HG03558 (cell line): Measurements from ENCODE around the gene ERBB4.

ENCODE experiments used
- ATAC-seq: cut with Tn5 transposase; IDR thresholded peaks from one replicate; pipeline ENCODE4 v1.9.1; 2021; ENCODE audit warnings: moderate number of reproducible peaks; ENCODE audit not compliant: unreplicated experiment; ENCODE audit errors: extremely low read depth

The ERBB4 gene

GRCh38 chr2:211468217-211468616, 1070.4 kb downstream of the ERBB4 start:
- no peak for ATAC-seq

- no peak for ATAC-seq
Measured at GRCh38 chr2:211463397-211463796, 1075.2 kb downstream of the ERBB4 start.

GRCh38 chr2:211458974-211459373, 1079.6 kb downstream of the ERBB4 start:
- ATAC-seq, result no peak

- no peak for ATAC-seq
Measured at GRCh38 chr2:211457325-211457724, 1081.3 kb downstream of the ERBB4 start.

DNA sequence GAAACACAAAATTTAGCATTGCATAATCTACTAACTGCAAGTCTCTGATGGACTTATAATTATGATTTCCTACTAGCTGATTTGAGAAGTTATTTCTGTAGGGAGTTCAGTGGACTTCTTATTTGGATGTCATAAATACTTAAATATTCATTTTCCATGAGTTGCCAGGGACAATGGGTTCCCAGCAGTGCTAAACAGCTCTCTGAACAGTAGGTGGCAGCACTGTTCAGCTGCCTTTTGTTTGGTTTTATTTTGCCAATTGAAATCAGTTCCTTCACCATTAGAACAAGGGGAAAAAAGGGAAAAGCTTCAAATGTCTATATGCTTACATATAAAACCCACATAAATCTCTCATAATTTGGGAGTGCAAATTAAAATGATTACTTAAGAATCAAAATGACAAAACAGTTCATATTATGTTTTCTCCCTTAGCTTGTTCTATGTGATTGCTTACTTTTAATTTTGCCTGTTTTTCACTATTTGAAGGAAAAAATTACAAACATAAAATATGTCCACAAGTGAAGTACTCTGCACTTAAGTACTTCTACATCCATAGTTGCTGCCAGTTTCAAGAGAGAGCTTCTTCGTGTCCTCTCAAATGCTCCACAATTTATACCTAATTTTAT, 1083.3 kb downstream of the ERBB4 start:
- ATAC-seq, result peak; percentile 50

GRCh38 chr2:211454679-211455078, 1083.9 kb downstream of the ERBB4 start:
- ATAC-seq, result no peak

DNA sequence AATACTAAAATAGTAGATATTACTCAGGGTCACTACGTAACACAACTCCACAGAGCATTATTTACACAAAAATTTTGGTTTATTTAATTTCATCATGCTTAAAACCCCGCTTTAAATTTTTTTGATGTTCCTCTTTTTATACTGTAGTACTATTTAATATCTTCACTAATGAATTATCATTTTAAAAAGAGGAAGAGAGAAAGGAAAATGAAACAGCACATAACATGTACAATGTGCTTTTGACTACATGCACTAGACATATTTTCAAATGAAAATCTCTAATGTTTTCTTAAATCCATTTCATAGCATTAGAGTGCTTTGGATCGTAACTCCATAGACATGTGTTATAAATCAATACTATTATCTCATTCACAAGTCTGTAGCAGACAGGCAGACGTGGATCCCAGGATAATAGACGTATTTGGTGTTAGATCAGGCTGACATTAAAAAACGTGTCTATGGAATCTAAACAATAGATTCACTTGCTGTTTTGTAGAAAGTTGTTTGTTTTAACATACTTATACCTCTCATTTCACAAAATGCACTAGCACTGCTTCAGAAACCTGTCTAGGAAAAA, 1085.2 kb downstream of the ERBB4 start:
- ATAC-seq, result no peak

DNA sequence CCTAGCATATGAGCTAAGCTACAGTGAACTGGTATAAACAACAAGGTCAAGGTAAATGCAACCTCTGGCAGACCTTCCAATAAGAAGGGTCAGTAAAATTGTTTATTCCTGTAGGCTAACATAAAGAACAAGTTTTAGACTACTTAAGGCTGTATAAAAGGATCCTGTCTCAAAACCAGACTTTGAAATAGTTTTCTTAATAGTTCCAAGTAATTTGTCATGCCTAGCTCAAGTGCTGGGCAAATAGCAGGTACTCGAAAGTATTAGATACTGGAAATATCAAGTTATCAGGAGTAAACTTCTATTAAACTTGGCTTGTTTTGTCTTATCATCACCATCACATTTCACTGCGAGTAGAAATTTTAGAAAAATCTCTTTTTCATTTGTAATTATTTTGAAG, 1087.0 kb downstream of the ERBB4 start:
- ATAC-seq, result no peak

DNA sequence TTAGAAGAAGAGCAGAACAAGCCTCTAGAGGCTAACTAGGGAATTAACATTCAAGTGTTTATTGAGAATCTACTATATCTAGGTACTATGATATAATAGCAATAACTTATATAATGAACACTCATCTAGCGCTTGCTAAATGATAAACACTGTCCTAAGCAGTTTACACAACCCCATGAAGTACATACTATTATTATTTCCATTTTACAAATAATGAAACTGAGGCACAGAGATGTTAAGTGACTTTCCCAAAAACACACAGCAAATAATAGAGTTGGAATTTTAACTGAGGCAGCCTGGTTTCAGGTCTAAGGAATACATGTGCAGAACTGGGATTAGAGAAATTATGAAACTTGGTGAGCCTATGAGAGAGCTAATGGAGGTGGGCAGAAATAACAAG, 1088.8 kb downstream of the ERBB4 start:
- ATAC-seq, result no peak

GRCh38 chr2:211447548-211447947, 1091.1 kb downstream of the ERBB4 start:
- no peak for ATAC-seq

DNA sequence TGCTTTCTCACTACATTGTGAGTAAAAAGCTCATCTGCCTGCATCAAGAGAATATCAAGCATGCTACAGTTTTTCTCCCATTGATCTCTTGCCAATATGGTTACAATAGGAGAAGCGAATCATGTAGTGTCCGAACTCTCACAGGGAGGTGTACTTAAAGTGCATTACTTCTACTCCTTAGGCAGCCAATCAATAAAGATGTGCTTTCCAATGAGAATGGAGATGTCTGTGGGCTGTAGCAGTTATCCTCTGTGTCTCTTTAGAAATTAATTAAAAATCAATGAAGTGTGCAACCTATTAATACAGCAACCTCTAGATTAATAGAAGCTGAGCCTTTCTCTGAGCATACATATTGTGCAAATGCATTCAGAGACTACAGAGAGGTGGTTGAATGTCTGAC, 1098.5 kb downstream of the ERBB4 start:
- no peak for ATAC-seq

DNA sequence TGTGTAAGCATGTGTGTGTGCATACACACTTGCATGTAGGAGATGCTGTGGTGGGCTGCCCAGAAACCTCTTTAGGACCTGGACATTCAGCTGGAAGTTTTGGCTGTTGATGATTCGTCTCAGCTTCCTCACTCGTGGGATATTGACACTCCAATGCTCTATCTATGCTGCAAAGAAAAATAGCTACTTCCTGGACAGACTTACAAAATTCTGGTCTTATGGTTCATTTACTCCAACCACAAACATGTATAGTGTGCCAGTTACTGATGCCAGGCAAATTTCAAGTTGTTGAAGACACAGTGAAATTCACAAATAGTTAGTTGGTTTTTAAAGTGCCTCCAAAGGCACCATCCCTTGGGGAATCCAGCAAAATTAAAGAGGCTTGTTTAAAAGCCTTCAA, 1099.6 kb downstream of the ERBB4 start:
- no peak for ATAC-seq

GRCh38 chr2:211437396-211437795, 1101.2 kb downstream of the ERBB4 start:
- no peak for ATAC-seq

DNA sequence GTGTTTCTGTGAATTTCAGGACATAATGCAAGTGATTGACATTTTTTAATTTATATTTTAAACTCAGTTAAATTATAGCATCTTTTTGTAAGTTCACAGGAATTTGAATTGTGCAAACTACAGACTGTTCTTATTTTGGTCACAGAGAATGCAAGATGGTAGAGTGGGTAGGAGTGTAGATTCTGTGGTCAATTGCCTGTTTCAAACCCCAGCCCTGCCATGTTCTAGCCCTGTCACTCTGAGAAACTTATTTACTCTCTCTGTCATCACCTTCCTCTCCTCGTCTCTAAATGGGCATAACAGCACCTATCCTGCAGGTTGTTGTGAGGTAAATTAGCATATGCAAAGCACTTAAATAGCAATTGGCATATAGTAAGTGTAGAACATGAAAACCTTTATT, 1102.4 kb downstream of the ERBB4 start:
- no peak for ATAC-seq

DNA sequence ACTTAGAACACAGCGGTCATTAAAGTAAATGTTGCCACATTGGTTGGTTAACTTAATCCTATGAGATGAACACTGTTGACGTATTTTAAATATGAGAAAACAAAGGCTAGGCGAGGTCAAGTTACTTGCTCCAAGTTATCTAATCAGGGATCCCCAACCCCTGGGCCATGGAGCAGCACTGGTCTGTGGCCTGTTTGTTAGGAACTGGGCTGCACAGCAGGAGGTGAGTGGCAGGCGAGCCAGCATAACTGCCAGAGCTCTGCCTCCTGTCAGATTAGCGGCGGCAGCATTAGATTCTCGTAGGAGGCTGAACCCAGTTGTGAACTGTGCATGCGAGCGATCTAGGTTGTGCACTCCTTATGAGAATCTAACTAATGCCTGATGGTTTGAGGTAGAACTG, 1103.3 kb downstream of the ERBB4 start:
- ATAC-seq, result no peak

DNA sequence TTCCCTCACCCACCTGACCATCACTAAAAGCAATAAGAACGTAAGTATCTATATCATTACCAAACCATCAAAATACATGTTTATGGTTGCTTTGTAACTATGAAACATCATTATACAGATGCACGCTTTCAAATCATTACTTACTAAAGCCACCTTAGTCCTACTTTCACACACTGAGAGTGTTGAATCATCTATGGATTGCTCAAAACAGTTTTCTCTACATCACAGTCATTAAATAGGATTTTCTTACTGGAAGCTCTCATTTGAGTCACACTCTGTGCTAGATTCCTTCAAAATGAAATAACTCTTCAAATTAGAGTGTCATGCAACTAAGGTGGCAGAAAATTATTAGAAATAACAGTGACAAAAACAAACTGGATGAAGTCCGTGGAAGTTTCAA, 1103.8 kb downstream of the ERBB4 start:
- ATAC-seq, result no peak

GRCh38 chr2:211429256-211429920, 1109.2 kb downstream of the ERBB4 start:
- ATAC-seq, result no peak

GRCh38 chr2:211426240-211426639, 1112.4 kb downstream of the ERBB4 start:
- no peak for ATAC-seq

- no peak for ATAC-seq
Measured at GRCh38 chr2:211423018-211423417, 1115.6 kb downstream of the ERBB4 start.

- no peak for ATAC-seq
Measured at GRCh38 chr2:211417544-211417943, 1121.1 kb downstream of the ERBB4 start.

GRCh38 chr2:211416373-211416772, 1122.2 kb downstream of the ERBB4 start:
- ATAC-seq, result no peak

- ATAC-seq, result no peak
Measured at GRCh38 chr2:211413746-211414145, 1124.9 kb downstream of the ERBB4 start.
